ENCODE measurements around the gene ZMAT5. TPM values are rescaled to one million over a fixed set of nuclear protein-coding genes. Genes with fewer than 3 reads are reported as not detected.

Gene ZMAT5
- total and polyA plus RNA-seq, 10 of the 15 experiments (the other 5 are each of a cell fraction or from before 2014, with no cell fraction given) = 2.3 to 43.0 (median 21.9) TPM

- Histone ChIP-seq H3K9ac (ENCODE audit: control insufficient read depth, insufficient read depth, low read length) (no peak overlapping the region), H3K4me1 (ENCODE audit: control insufficient read depth, insufficient read depth, low read length) (no peaks in the 10 kb centered on the region), H3K4me3 (no peak overlapping the region), H3K79me2 (ENCODE audit: control insufficient read depth, insufficient read depth, low read length) (no peaks in the 10 kb centered on the region), H3K27ac (ENCODE audit: control insufficient read depth, insufficient read depth) (no peak overlapping the region), H2AFZ (ENCODE audit: control insufficient read depth, low read depth, low read length) (no peak overlapping the region), H3K36me3 (ENCODE audit: control insufficient read depth in 2 of 2, insufficient read depth in 2 of 2, low read length in 1 of 2) (peaks cover 2 to 24% of the 10 kb centered on the region in 2 experiments; a peak in 3 of 4 replicates), H3K4me2 (ENCODE audit: control insufficient read depth, insufficient read depth) (no peak overlapping the region), H4K20me1 (ENCODE audit: control insufficient read depth, insufficient read depth) (no peaks in the 10 kb centered on the region), H3K27me3 (replicated peaks in 1 of 2; ENCODE audit: control insufficient read depth in 2 of 2, insufficient read depth in 2 of 2, low read length in 1 of 2) (no peaks in the 10 kb centered on the region), H3K9me3 (replicated peaks; ENCODE audit: control insufficient read depth, insufficient read depth, low read length) (no peaks in the 10 kb centered on the region)
- intact Hi-C loops (cut with micrococcal nuclease; ENCODE audit: unreplicated experiment) (loop anchor here (10.0 kb wide), 1 partner anchor 391 kb away; the partner anchor contains the start of gene HORMAD2), in situ Hi-C loops (cut with MboI) (no loop called here)
- DNase-seq (ENCODE audit: low read depth, low spot score) (no peak), ATAC-seq (no peak), FAIRE-seq (no peak)
- RAD21 ChIA-PET (ENCODE audit: unreplicated experiment) = interaction anchor here (1.5 kb wide), 1 partner anchor 312 kb away, joined by 5 read pairs; no protein-coding TSS in a partner anchor
- TF ChIP-seq IRF4 (IDR thresholded peaks at IDR 0.05; ENCODE audit: low read depth, low read length) (no peak), PRDM15 (CRISPR knock-in tag; IDR thresholded peaks at IDR 0.05) (no peak), CBX5 (IDR thresholded peaks at IDR 0.05; ENCODE audit: low read depth) (no peak), SKIL (IDR thresholded peaks at IDR 0.05; ENCODE audit: low read depth, poor library complexity, severe bottlenecking) (no peak), SMARCA5 (IDR thresholded peaks at IDR 0.05) (no peak), TARDBP (IDR thresholded peaks at IDR 0.05; ENCODE audit: borderline replicate concordance) (no peak), USF1 (IDR thresholded peaks at IDR 0.05; ENCODE audit: borderline replicate concordance, extremely low read length, insufficient read depth, low read depth, low read length) (no peak), ATF7 (IDR thresholded peaks at IDR 0.05; ENCODE audit: low read depth) (no peak), JUND (IDR thresholded peaks at IDR 0.05; ENCODE audit: low read depth, low read length) (no peak)
- POLR2A ChIA-PET = no interaction called here
- WGBS (ENCODE audit: insufficient coverage, insufficient replicate concordance, low lambda C conversion rate, missing lambda C conversion rate) = 77% methylated on average over 9 of the region's 9 CpGs
- no TSS peak for BruUV-seq (replicated peaks)
- CTCF ChIA-PET = interaction anchor here (1.0 to 1.5 kb wide), 3 partner anchors 11 to 395 kb away, joined by 3 to 6 read pairs (median 3); no protein-coding TSS in a partner anchor
- SMC1A ChIA-PET (ENCODE audit: uncharacterized antibody, unreplicated experiment) = interaction anchor here (0.6 kb wide), 1 partner anchor 398 kb away, joined by 3 read pairs; no protein-coding TSS in a partner anchor
Observed at GRCh38 chr22:29693671-29694070, 73.1 kb downstream of the ZMAT5 start.

Measured in GM12878 (cell line).